ELR (cell line): ENCODE data around the gene NTRK2.
A peak's percentile ranks its signal among the peaks of the same experiment; 100 is the strongest.

Experiments used
- DNase-seq: peaks from one replicate; pipeline ENCODE4 v3.0.0-alpha.2; 2015; ENCODE audit warnings: low read depth

Gene NTRK2

DNA sequence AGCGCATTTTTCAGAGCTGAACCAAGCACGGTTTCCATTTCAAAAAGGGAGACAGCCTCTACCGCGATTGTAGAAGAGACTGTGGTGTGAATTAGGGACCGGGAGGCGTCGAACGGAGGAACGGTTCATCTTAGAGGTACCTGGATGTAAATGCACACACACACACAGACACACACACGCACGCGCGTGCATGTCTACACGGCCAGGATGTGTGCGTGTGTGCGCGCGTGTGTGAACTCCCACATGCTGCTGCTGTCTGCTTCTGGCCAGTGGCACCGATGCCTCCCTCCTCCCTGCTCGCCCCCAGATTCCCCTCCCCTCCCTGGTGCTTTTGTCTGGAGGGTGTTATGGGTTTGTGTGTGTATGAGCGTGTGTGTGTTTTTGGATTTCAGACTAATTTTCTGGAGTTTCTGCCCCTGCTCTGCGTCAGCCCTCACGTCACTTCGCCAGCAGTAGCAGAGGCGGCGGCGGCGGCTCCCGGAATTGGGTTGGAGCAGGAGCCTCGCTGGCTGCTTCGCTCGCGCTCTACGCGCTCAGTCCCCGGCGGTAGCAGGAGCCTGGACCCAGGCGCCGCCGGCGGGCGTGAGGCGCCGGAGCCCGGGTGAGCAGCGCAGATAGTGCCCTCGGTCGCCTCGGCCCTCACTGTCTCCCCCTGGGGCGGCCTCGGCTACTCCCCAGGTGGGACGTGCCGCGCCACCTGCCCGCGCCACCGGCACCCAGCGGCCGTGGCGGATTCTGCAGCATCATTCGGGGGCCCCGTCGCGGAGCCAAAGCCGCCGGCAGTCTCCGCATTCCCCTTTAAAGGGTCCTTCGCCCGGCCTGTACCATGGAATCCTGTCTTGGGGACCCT lies at the start of gene NTRK2:
TSS of gene NTRK2 (plus strand) at position 442 of the 850 bp plus-strand sequence. CDS start 1,020 bp downstream, outside the sequence.
- DNase-seq, result no peak

DNA sequence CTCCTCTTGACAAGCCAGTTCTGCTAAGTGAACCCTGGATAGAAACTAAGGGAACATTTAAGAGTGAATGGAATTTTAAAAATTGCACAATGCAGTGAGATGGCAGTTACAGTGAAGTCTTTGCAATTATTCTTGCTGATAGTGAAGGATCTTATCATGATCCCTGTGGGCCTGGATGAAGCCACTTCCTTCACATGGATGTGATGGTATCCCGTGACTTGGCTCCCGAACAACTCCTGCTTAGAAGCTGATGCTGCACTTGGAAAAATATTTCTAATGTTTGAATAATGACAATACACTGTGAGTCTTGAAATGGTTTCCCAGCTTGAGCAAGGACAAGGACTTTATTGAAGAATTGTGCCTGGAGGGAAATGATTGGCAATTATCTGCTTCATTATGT lies 49.2 kb upstream of the NTRK2 start:
- no peak for DNase-seq

DNA sequence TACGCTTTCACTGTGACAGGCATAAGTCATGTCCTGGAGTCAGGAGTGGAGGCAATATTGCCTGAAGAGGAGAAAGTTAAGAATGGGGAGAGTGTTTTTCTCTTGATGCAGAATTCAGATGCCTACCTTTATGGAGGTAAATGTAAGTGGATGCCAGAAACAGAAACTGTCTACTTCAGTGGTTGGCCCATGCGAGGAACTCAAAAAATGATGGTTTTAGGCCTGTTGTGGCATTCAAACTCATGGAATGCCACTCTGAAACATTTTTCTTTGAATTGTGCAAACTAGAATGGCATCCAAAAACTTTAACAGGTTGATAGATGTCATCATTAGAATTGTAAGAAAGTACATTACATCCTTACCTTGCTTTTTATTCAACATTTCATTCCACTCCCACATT lies 47.7 kb upstream of the NTRK2 start:
- no peak for DNase-seq

DNA sequence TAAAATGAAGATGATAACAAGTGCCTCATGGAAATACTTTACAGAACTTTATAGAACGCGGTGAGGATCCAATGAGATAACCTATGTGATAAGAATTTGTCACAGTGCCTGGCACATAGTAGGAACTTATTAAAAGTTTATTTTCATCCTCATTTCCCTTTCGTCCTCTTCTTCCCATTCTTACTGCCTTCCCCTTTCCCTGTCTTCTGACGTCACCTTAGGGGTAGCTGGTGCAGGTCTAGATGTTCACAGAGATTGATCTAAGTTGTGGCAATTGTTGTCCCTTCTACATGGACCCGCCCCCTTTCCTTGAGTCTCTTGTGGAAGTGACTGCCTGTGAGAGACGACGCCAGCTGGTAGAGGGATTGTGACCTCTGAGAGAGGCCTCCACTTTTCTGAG lies 46.5 kb upstream of the NTRK2 start:
- DNase-seq, result no peak

DNA sequence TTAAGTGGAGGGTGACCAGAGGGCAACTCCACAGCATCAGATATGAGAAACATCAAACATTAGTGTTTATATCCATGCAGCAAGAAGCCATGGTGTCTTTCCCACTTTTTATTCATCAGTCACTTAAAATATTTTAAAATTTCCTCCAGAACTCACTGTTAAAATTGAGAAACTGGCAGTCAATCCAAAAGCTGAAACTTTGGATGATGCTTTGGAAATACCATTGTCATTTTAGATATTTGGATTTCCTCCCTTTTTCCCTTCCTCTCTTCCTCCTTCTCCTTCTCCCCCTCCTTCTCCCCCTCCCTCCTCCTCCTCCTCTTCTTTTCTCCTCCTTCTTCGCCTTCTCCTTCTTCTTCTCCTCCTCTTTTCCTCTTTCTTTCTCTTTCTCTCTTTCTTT lies 33.1 kb upstream of the NTRK2 start:
- no peak for DNase-seq

DNA sequence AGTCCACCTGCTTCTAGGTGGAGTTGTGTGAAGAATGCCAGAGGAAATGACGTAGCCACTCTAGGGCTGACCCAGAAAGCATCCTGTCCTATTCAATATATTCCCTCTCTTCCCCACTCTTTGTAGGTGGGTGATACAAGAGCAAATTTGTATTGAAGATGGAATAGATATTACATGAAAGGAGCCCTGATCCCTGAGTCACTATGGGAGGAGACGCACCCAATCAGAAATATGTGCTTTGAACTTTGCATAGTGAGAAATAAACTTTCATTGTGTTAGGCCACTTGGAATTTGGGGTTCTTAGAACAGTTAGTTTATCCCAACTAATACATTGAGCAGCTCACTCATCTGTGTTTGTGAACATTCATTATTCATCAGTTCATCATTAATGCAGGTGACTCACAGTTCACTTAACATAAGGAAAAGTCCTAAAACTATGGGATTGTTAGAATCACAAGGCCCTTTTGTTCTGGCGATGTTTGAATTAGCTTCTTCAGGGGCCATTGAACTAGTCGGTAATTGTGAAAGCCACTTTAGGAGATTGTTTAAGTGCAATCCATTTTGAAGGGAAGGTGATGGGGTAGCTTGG lies 26.9 kb upstream of the NTRK2 start:
- no peak for DNase-seq

DNA sequence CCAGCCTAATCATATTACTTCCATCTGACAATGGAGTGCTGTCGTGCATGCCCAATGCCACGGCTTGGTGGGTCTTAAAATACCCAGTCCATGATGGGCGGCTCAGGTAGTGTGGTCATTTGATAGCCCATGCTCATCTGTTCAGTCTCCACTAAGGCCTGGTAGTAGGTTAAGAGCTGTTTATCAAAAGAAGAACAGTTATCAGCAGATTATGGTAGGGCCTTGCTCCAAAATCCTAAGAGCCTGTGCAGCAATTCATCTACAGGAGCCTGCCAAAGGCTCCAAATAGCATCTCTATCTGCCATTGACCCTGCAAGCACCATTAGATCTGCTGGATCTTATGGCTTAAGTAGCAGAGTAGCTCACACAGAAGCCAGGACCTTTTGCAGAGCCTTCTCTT lies 21.8 kb upstream of the NTRK2 start:
- DNase-seq, result no peak

DNA sequence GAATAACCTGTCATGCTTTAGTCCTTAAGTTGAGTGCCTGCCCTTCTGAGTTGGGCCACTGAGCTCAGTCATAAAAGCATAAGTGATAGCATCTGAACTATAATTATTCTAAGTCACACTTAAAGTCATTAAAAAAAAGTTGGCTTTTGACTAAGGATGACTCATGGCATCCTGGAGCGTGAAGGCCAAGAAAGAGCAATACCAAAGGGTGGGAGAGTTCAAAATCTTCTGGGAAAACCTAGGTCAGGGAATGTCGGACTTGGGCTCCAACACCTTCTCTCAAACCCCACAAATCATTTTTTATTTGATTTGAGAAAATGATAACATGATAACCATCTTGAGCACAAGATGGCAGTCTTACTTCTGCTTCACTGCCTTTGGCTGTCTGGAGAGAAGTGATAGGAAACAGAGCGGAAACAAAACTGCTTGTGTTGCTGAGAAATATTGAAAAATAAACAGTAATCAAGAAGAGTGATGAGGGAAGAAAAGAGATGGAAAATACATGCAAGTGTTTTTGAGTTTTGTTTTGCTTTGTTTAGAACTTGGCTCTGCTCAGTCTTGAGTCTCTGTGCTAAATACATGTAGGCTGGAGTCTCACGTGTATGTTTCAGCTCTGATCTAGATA lies 16.9 kb upstream of the NTRK2 start:
- DNase-seq, result no peak

DNA sequence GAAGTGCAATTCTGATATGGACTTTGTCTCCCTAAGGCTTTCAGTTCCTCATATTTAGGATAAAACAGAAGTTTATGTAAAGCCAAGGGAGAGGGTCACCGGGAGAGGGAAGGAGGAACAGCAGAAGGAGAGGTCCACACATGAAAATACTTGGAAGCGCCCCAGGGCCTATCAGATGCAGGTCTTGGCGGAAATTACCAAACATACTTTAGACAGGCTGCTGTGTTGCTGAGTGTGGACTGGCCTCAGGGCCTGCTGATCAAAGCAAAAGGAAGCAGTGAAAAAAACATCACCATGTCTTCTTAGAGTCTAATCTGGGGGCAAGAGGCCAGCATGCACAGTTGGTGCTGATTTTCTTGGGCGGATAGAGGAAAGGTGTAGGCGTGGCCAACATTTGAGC lies 14.1 kb upstream of the NTRK2 start:
- no peak for DNase-seq

DNA sequence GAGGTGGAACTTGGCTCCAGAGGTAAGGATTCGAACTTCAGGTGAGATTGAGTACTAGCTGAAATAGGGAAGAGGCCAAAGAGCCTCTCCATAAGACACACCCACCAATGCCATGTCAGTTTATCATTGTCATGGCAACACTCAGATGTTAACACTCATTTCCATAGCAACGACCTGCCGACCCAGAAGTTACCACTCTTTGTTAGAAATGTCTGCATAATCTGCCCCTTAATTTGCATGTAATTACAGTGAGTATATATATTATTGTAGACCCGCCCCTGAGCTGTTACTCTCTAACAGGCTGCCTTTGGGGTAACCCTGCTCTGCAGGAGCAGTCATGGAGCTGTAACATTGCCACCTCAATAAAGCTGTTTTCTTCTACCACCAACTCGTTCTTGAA lies 10.2 kb upstream of the NTRK2 start:
- DNase-seq, result no peak

DNA sequence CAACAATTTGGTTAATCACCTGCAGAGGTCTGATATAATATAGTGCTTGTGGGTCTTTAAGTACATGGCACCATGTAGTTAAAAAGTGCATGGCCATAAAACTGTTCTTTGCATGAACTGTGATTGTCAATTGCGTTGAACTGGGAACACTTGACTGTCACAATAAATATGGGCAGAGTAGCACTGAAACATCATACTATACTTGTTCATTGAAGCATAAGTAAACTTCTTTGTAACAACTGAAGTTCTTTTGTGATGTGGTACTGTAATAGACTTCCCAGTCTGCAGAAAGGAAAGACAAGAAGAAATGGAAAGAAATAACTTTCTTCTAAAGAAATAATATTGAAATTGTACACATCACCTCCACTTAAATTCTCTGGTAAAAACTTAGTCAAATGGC lies 9.8 kb upstream of the NTRK2 start:
- DNase-seq, result no peak

DNA sequence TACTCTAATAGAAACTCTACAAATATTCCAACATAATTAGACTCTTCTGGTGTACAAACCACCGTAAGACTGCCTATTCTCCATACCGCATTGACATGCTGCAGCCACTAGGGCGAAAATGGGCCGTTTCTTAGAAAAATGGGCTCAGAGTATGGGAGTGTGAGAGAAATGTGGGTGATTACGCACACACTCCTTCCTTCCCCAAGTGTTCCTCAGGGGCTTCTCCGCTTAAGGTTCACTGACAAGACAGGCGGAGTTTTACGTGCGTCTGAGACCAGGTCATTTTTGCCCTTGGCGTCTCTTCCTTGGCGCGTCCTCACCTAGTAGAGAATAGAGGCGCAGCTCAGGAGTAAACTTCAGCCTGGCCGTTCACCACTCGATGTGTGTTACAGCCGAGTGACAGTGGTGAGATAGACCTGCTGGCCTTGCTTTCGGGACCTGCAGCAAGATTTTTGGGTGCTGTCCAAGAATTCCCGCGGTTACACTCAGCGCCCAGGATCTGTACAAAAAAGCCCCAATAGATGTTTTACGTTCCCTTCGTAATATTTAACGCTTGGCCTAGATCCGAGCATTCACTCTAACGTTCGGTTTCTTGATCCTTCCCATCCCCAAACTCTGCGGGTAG lies 1.8 kb upstream of the NTRK2 start:
- DNase-seq, result no peak

DNA sequence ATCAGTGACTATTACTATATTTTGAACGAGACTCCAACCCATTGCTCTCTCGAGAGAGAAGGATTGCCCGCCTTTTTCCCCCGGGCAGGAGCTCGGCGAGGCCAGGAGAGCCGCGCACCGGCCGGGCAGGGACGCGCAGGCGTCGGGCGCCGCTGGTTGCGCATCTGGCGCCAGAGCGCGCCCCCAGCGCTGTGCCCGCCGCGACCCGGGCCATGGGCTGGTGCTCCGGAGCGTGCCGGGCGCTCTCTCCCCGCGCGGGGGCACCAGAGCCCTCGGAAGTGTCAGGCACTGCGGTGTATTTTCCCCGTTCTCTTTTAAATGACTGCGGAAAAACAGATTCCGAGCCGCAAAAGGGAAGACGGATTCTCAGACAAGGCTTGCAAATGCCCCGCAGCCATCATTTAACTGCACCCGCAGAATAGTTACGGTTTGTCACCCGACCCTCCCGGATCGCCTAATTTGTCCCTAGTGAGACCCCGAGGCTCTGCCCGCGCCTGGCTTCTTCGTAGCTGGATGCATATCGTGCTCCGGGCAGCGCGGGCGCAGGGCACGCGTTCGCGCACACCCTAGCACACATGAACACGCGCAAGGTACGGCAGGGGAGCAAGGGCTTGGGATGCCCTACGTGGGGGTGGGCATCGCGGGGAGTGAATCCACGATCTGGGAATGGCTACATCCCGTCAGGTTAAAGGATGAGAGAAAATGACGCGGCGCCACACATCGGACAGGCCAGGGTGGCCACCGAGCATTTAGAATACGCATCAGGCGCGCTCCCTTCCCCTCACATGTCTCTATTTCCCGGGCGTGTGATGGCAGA lies 1.1 kb upstream of the NTRK2 start:
- peak; percentile 39 for DNase-seq

DNA sequence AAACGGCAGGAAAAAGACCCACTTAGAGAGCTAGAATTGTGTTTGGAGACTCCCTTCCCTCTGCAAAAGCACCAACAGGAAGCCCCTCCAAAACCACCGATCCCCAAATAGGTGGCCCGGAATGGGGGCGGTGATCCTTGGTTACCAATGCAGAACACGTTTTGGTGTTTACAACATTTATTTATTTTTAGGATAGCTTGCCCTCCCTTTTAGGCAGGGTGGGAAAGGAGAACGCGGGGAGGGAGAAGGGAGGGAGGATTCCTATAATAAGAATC lies 579 bp upstream of the NTRK2 start:
- no peak for DNase-seq

DNA sequence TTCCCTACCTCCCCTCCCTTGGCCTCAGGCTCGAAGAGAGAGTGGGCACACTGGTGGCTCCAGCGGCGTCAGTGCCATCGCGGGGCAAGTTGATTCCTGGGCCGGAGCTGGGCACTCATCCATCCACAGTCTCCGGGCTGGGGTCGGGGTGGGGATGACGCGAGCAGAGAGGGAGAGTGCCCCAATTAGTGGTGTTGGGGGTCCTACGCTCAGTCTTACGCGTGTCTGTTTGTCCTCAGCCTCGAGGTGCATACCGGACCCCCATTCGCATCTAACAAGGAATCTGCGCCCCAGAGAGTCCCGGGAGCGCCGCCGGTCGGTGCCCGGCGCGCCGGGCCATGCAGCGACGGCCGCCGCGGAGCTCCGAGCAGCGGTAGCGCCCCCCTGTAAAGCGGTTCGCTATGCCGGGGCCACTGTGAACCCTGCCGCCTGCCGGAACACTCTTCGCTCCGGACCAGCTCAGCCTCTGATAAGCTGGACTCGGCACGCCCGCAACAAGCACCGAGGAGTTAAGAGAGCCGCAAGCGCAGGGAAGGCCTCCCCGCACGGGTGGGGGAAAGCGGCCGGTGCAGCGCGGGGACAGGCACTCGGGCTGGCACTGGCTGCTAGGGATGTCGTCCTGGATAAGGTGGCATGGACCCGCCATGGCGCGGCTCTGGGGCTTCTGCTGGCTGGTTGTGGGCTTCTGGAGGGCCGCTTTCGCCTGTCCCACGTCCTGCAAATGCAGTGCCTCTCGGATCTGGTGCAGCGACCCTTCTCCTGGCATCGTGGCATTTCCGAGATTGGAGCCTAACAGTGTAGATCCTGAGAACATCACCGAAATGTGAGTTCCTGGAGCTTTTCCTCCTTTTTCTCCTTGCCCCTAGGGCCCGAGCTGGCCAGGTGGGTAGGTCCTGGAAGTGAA lies 861 bp downstream of the NTRK2 start:
- DNase-seq, result no peak

DNA sequence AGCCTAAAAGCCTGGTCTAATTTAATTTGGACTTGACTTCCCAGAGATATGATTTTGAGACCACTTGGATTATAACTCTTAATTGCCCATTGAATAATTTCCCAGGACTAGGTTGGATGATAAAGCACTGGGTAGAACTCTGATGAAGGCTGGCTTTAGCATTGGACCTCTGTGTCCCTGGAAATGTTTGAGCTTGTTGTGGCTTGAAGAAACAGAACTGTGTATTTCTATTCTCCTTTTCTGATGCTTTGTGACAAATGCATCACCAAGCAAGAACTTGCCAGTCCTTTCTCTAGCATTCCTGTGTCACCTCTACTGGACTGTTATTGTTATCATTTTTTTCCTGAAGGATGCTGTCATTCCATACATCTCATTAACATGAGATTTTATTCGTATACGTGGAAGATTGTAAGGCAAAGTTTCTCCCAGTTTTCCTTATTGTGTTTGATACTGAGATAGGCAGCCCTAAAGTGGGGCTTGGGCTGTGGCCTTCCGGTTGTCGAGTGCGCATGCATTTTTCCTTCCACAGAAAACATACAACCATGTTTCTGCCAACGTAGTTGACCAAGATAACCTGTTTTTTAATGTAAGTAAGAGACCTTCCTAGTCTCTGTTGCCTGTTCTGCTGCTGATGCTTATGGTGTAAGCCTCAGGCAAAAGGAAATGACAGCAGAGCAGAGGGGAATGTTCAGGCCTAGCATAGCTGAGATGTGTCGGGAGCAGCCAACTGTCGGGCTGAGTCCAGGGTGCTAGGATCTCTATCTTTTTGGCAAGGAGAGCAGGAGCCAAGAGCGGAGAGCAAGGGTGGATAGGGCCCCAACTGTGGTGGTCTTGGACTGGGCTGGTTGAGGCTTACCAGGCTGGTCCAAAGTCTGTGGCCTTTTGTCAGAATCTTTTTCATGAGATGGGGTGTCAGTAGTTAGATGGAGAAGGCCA lies 2.3 kb downstream of the NTRK2 start:
- no peak for DNase-seq

DNA sequence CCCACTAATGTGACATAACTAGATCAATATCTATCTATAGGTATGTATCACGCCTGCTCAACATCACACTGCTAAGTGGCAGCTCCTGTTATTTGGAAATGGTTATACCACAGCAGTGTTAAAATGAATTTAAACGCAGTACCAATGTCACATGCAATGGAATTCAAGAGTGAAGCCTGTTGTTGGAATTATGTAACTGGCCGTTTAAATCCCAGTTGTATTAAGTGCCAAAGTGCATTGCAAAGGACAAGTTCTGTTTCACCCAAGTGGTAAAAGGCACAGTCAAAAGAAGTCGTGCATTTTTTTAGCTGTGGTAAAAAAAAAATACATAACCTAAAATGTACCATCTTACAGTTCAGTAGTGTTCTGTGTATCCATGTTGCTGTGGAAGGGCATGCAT lies 4.3 kb downstream of the NTRK2 start:
- no peak for DNase-seq

DNA sequence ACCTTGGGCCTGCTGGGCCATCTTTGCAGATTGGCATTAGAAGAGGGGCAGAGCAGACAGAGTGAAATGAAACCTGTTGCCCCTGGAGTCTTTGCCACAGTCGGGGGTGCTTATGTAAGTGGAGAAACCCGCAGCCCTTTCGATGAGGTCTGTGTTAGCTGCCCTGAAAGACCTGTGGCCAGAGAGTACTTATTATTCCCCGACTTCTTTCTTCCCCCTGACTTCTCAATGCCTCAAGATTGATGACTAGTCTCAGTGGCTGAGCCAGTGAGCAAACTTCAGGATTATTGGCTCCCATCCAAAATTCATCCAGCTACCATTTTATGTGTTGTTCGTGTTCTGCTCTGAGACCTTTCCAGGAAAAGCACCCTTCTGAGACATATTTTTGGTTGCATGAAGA lies 7.6 kb downstream of the NTRK2 start:
- no peak for DNase-seq

DNA sequence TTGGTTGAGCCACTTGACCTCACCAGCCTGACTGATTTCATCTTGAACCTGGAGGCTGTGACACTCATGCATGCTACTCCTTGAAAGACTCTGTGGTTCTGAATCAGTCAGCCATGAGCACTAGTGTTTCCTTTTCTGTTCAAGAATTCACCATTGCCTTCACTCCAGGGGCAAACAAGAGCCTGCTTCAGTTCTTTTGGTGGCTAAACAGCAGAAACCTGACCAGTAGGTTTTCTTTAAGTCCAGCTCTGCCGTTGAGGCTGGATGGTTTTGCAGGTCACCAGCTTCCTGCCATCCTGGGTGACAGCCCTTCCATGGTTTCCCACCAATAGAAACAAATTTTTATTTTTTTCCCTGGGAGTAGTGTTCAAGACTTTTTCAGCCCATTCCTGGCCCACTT lies 10.0 kb downstream of the NTRK2 start:
- no peak for DNase-seq
